Stomach smooth muscle (tissue), 2 donors: ENCODE data around the gene ZXDB.
"Not testable (repeated sequence)": the region's sequence is repeated elsewhere in the genome, so short reads cannot be mapped to it uniquely, and the experiment has no call there.

Source experiments
- H3K27ac ChIP-seq: one replicate; pipeline ENCODE4 v1.7.0; 2013; ENCODE audit warnings: mild to moderate bottlenecking, low read length, inconsistent platforms
- H3K27me3 ChIP-seq, 2 donors: one replicate each; pipeline ENCODE4 v1.7.0; 2013; ENCODE audit warnings: low read length in 2 of 2; ENCODE audit not compliant: insufficient read depth in 2 of 2, control insufficient read depth in 1 of 2
- H3K36me3 ChIP-seq, 2 donors: one replicate each; pipeline ENCODE4 v1.7.0; 2013; ENCODE audit warnings: low read length in 2 of 2; ENCODE audit not compliant: control insufficient read depth in 2 of 2, insufficient read depth in 2 of 2
- H3K4me1 ChIP-seq: one replicate; pipeline ENCODE4 v1.7.0; 2013; ENCODE audit warnings: low read length; ENCODE audit not compliant: control insufficient read depth, insufficient read depth
- H3K4me3 ChIP-seq, 2 donors: one replicate each; pipeline ENCODE4 v1.7.0; 2013; ENCODE audit warnings: low read length in 2 of 2
- H3K9ac ChIP-seq, 2 donors: one replicate each; pipeline ENCODE4 v1.7.0; 2013; ENCODE audit warnings: low read length in 2 of 2, mild to moderate bottlenecking in 1 of 2
- H3K9me3 ChIP-seq, 2 donors: one replicate each; pipeline ENCODE4 v1.7.0; 2013; ENCODE audit warnings: low read length in 2 of 2; ENCODE audit not compliant: control insufficient read depth in 2 of 2
- donor health status: healthy.
- donor health status: Pancreatic carcinoma.

Gene ZXDB

GRCh38 chrX:57596109-57596508 lies 4.3 kb downstream of the ZXDB start:
- Histone ChIP-seq H3K27ac (no peak overlapping the region), H3K9me3 (no peaks in the 10 kb centered on the region), H3K4me1 (peaks cover 3% of the 10 kb centered on the region), H3K27me3 (no peaks in the 10 kb centered on the region), H3K9ac (no peak overlapping the region), H3K36me3 (no peaks in the 10 kb centered on the region), H3K4me3 (peak overlapping the region; percentile 44 to 51)

- Histone ChIP-seq H3K9ac (no peak overlapping the region), H3K4me3 (peak overlapping the region in 1 of 2 donors; percentile 51), H3K36me3 (no peaks in the 10 kb centered on the region), H3K27ac (no peak overlapping the region), H3K4me1 (no peaks in the 10 kb centered on the region), H3K27me3 (no peaks in the 10 kb centered on the region), H3K9me3 (no peaks in the 10 kb centered on the region)
Observed at GRCh38 chrX:57596516-57596915, 4.7 kb downstream of the ZXDB start.

- Histone ChIP-seq H3K27me3 (no peaks in the 10 kb centered on the region), H3K9me3 (no peaks in the 10 kb centered on the region), H3K9ac (no peak overlapping the region), H3K4me3 (peak overlapping the region in 1 of 2 donors; percentile 22), H3K4me1 (no peaks in the 10 kb centered on the region), H3K36me3 (no peaks in the 10 kb centered on the region), H3K27ac (no peak overlapping the region)
Observed at GRCh38 chrX:57607295-57608187, 15.7 kb downstream of the ZXDB start.

- not testable (repeated sequence) for H3K4me1 ChIP-seq, H3K9ac ChIP-seq, H3K27ac ChIP-seq, H3K9me3 ChIP-seq, H3K4me3 ChIP-seq, H3K27me3 ChIP-seq, H3K36me3 ChIP-seq
Observed at GRCh38 chrX:57613351-57613750, 21.5 kb downstream of the ZXDB start.

GRCh38 chrX:57629438-57629837 lies 37.6 kb downstream of the ZXDB start:
- not testable (repeated sequence) for H3K4me1 ChIP-seq, H3K4me3 ChIP-seq, H3K27ac ChIP-seq, H3K9ac ChIP-seq, H3K9me3 ChIP-seq, H3K36me3 ChIP-seq, H3K27me3 ChIP-seq

- H3K4me1 ChIP-seq = no peaks in the 10 kb centered on the region
- H3K9ac ChIP-seq = no peak overlapping the region
- no peak overlapping the region for H3K4me3 ChIP-seq
- H3K27me3 ChIP-seq = no peaks in the 10 kb centered on the region
- no peaks in the 10 kb centered on the region for H3K9me3 ChIP-seq
- no peak overlapping the region for H3K27ac ChIP-seq
- H3K36me3 ChIP-seq = no peaks in the 10 kb centered on the region
Observed at GRCh38 chrX:57640674-57641016, 48.8 kb downstream of the ZXDB start.

GRCh38 chrX:57641338-57641737 lies 49.5 kb downstream of the ZXDB start:
- no peaks in the 10 kb centered on the region for H3K27me3 ChIP-seq
- H3K36me3 ChIP-seq = no peaks in the 10 kb centered on the region
- H3K4me3 ChIP-seq = no peak overlapping the region
- H3K9me3 ChIP-seq = no peaks in the 10 kb centered on the region
- no peak overlapping the region for H3K27ac ChIP-seq
- no peaks in the 10 kb centered on the region for H3K4me1 ChIP-seq
- no peak overlapping the region for H3K9ac ChIP-seq

- H3K4me1 ChIP-seq = no peaks in the 10 kb centered on the region
- no peaks in the 10 kb centered on the region for H3K36me3 ChIP-seq
- no peaks in the 10 kb centered on the region for H3K9me3 ChIP-seq
- H3K4me3 ChIP-seq = no peak overlapping the region
- no peak overlapping the region for H3K9ac ChIP-seq
- H3K27ac ChIP-seq = no peak overlapping the region
- H3K27me3 ChIP-seq = no peaks in the 10 kb centered on the region
Observed at GRCh38 chrX:57643698-57644097, 51.9 kb downstream of the ZXDB start.

- Histone ChIP-seq H3K4me3 (no peak overlapping the region), H3K27ac (no peak overlapping the region), H3K4me1 (no peaks in the 10 kb centered on the region), H3K27me3 (no peaks in the 10 kb centered on the region), H3K9me3 (no peaks in the 10 kb centered on the region), H3K36me3 (no peaks in the 10 kb centered on the region), H3K9ac (no peak overlapping the region)
Observed at GRCh38 chrX:57647020-57647419, 55.2 kb downstream of the ZXDB start.
